ENCODE measurements around the gene CENPL.
"Not testable (repeated sequence)": the region's sequence is repeated elsewhere in the genome, so short reads cannot be mapped to it uniquely, and the experiment has no call there.

CENPL gene

GRCh38 chr1:173856903-173857302 lies 32.2 kb upstream of the CENPL start:
- DNase-seq = no peak

DNA sequence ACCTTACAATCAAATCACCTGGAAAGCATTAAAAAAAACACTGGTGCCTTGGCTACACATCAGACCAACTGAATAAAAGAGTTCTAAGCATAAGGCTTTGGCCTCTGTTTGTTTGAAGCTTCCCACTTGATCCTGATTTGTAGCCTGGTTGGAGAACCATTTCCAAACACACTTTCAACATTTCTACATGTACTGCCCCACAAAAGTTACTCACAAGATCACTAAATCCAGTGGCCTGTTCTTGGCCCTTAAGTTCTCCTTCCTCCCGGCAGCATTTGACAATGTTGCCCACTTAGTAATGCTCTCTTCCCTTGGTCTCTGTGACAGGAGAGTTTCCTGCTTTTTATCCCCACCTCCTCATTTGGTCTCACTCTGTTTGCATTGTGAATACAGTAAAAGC lies 31.3 kb upstream of the CENPL start:
- no peak for DNase-seq

DNA sequence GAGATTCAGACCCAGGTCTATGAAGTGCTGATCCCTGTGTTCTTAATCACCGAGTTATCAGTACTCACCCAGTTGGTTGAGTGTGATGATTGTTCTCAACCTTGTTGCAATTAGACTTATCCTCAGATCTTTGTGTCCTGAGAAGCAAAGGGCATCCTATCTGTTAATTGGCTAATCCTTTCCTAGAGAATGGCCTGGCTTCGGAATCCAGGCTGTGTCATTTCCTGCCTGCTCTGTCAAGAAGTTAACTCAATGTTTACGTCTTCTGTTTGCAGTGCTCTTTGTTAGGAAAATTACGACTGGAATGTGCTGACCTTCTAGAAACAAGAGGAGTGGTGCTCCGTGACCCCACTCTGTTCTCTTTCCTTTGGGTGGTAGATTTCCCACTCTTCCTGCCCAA lies 28.4 kb upstream of the CENPL start:
- DNase-seq = no peak

- DNase-seq = no peak
These were observed 27.4 kb upstream of the CENPL start for GRCh38 chr1:173852105-173852504.

DNA sequence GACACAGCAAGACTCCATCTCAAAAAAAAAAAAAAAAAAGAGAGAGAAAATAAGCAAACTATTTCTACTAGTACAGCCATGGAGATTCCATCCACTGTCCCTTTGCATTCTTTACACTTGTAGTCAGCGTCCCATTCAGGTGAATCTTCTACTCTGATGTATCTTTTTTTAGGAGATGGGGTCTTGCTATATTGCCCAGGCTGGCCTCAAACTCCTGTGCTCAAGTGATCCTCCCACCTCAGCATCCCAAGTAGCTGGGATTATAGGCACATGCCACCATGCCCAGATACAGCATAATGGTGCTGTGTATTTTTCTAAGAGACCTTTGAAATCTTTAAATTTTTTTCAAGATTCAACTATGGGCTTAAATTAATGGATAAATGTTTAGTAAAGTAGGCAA lies 8.1 kb upstream of the CENPL start:
- DNase-seq = no peak

- DNase-seq = no peak
These were observed 2.9 kb upstream of the CENPL start for GRCh38 chr1:173827611-173828010.

- DNase-seq = no peak
These were observed 835 bp downstream of the CENPL start for GRCh38 chr1:173823781-173824314.

DNA sequence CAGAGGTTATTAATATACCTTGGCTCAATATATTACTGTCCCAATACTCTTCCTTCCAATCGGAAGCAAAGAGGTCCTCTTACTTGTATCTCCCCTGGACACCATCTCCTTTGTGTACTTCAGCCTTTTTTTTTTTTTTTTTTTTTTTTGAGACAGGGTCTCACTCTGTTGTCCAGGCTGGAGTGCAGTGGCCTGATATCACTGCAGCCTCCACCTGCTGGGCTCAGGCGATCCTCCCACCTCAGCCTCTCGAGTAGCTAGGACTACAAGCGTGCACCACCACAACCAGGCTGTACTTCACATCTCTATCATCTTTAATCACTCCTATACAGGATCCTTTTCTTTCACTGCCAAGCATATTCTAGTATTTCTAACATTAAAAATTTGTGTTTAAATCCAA lies 3.0 kb downstream of the CENPL start:
- no peak for DNase-seq

GRCh38 chr1:173818459-173818858 lies 6.2 kb downstream of the CENPL start:
- no peak for DNase-seq

GRCh38 chr1:173813654-173814053 lies 11.0 kb downstream of the CENPL start:
- not testable (repeated sequence) for DNase-seq

DNA sequence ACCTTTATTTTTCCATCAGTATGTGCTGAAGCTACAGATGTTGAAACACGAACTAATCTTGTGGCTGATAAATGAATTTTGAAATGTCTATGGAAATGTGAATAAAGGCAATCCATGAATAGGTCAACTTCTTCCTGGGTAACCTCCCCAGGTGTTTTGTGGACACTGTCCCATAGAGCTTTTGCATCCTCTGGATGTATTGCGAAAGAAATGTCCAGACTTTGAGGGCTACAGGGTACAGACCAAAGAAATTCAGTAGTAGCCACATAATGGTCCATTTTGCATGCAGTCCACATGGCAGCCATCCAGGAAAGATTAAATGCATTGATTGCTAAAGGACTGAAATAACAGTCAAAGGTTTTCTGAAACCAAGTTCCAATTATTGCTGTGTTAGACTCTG lies 21.7 kb downstream of the CENPL start:
- DNase-seq = no peak

DNA sequence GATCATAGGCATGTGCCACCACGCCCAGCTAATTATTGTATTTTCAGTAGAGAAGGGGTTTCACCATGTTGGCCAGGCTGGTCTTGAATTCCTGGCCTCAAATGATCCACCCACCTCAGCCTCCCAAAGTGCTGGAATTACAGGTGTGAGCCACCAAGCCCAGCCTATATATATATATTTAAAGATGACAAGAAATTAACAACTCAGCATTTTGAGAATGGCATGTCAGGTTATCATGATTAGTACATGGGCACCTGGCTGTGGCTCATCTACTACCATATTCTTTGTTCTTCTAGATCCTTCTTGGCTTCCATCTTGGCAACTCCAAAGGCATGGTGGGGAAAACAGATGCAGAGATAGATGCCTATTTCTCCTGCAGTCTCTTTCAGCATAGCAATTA lies 24.7 kb downstream of the CENPL start:
- not testable (repeated sequence) for DNase-seq

DNA sequence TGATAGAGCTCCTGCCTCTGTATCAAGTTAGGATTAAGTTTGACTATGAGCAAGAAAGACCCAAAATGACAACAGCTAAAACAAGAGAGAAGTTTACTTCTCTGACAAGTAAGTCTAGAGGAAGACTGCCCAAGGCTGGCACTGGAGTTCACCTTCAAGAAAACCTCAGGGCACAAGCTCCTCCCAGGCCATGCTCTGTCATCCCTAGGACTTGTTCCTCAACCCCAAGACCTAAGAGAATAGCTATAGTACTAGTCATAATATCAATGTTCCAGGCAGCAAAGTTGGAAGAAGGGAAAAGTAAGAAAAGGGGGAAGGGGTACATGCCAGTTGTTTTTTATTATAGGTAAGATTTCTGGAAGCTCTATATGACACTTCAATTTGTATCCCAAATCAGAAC lies 26.6 kb downstream of the CENPL start:
- no peak for DNase-seq

DNA sequence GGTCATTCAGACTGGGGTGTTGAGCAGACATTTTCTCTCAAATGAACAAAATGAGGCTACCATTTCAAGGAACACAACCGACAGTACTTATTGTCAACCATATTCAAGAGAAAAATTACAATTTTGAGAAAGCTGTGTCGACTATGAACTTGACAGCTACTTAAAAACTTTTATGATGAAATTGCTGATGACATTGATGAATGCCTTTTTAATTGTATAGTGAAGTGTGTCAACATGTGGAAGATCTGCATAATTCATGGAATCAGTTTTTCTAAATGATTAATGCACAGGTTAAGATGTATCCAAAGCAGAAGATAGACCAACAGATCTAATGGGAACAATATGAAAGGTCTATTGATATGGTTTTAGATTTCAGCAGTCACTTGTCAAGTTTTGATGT lies 34.8 kb downstream of the CENPL start:
- DNase-seq = no peak

DNA sequence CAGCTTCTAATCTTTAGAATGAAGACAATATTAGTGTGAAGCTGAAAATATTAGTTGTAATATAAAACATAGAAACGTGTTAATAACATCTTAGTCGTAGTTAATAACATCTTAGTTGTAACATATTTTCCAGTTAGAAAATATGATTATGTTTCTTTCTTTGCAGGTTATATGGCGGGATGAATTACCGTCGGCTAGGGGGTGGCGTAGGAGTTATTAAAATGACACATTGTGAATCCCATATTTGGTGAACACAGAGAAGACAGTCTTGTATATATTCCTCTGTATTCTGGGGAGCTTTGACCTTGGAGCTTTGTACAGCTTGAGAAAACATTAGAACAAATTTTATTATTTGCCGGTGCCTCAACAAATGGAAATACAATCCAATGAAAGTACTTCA lies 39.7 kb downstream of the CENPL start:
- no peak for DNase-seq

DNA sequence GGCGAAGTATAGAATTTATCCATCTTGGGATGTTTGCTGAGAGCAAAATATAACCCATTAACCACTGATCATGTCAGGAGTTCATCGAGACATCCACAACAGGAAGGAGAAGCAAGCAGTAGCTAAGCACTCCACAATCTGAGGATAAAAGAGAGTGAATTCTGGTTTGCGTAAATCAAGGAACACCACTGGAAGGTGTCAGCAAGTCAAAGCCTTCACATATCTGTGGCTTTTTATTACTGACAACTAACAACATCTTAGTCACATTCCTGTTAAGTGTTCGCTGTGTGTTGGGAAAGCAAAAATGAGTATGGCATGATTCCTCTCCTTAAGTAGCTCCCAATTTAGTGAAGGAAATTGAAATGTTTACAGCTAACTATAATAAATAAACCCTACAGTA lies 44.7 kb downstream of the CENPL start:
- no peak for DNase-seq

DNA sequence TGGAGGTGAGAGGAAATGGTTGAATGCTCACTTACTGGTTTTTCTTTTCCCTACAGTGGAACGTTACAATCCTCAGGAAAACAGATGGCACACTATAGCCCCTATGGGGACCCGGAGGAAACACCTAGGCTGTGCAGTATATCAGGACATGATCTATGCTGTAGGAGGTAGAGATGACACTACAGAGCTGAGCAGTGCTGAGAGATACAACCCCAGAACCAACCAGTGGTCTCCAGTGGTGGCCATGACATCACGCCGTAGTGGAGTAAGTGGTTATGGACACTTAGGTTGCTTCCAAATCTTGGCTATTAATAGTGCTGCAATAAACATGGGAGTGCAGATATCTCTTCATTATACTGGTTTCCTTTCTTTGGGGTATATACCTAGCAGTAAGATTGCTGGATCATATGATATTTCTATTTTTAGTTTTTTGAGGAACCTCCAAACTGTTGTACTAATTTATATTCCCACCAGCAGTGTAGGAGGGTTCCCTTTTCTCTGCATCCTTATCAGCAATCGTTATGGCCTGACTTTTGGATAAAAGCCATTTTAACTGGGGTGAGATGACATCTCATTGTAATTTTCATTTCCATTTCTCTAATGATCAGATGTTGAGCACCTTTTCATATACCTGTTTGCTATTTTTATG lies 49.0 kb downstream of the CENPL start:
- DNase-seq = no peak

GRCh38 chr1:173771560-173771959 lies 53.1 kb downstream of the CENPL start:
- DNase-seq = no peak

GRCh38 chr1:173770330-173770729 lies 54.4 kb downstream of the CENPL start:
- DNase-seq = not testable (repeated sequence)

- DNase-seq = no peak
These were observed 55.9 kb downstream of the CENPL start for GRCh38 chr1:173768827-173769226.

DNA sequence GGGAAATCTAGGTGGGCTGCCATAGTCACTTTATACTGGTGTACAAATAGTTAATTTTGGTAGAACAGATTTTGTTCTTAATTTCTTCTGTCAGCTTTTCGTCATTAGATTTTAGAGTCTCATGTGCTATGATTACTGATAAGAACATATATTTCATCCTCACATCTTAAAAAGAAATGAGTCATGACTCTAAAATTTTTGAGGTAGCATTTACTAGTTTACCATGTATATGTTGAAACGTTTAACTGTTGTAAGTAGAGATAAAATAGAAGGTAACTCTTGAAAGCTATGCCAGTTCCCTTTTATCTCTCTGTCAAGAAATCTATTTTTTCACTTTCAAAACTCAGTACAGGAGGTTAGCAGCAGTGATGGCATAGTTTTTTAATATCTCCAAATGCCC lies 56.5 kb downstream of the CENPL start:
- no peak for DNase-seq

DNA sequence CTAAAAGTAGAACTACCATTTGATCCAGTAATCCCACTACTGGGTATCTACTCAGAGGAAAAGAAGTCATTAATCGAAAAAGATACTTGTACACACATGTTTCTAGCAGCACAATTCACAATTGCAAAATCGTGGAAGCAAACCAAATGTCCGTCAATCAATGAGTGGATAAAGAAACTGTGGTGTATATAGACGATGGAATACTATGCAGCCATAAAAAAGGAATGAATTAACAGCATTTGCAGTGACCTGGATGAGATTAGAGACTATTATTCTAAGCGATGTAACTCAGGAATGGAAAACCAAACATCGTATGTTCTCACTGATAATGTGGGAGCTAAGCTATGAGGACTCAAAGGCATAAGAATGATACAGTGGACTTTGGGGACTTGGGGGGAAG lies 60.4 kb downstream of the CENPL start:
- DNase-seq = not testable (repeated sequence)

- DNase-seq = no peak
These were observed 65.7 kb downstream of the CENPL start for GRCh38 chr1:173758980-173759379.

- no peak for DNase-seq
These were observed 66.6 kb downstream of the CENPL start for GRCh38 chr1:173758110-173758509.

DNA sequence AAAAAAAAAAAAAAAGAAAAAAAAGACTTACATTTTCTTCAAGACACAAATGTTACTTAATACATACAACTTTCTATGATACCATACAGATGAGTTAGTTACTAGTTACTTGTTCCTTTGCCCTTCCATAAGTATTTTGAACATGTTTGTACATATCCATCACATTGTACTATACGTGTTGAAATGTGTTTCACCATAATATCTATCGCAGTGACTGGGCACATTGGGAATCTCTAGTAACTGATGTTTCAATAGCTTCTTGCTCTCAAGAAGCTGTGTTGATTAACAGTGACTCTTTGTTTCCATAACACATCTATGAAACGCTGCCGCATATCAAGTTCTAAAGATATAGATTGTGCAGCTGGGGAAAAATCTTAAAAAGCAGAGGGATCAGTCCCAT lies 67.0 kb downstream of the CENPL start:
- DNase-seq = no peak
